ENCODE measurements around the gene B3GALT6.
A peak's percentile ranks its signal among the peaks of the same experiment; 100 is the strongest.
"Not testable (repeated sequence)": the region's sequence is repeated elsewhere in the genome, so short reads cannot be mapped to it uniquely, and the experiment has no call there.

Gene B3GALT6

DNA sequence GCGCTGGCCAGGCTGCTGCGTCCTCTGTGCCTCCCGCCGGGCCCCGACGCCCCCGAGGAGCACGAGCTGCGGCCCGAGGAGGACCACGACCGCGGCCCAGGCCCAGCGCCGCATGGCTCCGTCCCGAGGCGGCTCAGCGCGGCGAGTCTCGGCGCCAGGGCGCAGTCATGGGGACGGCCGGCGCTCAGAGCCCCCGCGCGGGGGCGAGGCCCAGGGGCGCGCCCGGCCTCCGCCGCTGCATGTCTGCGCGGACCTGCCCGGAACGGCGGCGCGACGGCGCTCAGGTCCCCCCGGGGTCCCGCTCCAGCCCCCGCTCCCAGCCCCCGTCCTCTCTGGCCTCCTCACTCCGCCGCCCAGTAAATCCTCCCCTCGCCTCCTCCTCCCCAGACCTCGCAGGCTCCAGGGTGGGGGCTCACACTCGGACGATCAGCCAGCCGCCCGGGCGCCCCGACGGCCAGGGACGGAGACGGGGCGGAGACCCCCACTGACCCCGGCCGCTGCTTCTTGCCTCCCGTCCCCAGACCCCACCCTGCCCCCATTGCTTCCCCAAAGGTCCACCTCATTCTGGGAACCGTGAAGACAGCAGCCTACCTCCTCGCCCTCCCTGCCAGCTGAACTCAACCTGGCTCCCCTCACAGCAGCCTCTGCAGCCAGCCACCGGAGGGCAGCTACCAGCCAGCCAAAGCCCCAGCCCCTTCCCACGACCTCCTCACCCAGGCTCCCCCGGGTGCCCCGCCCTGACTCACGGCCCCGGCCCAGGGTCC, 14.7 kb downstream of the B3GALT6 start, which contains the start of gene C1QTNF12:
Gene C1QTNF12 (minus strand): TSS at position 146 of the 764 bp plus-strand sequence. CDS start 32 bp downstream, at position 114.
- no peak for DNase-seq

DNA sequence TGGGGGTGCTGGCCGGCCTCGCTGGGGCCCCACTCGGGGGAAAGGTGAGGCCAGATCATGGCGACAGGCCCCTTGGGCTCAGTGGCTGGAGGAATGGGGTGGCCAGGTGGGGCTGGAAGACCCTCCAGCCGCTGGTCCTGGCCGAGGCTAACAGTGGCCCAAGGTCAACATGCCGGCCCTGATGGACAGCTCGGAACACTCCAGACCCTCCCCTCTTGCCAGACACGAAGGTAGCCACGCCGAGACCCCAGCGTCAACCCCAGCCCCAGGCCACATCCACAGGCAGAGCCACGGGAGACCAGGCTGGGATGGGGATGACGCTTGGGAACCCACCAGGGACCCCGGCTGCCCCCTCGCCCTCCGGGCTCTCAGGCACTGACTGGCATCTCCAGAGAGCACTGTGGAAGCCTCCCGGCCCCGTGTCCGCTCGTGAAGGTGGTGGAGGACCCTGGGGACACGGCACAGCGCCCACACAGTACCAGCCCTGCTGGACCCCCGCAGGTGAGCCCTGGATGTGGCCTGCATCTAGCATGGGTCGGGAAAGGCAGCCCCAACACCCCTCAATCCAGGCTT, 15.4 kb downstream of the B3GALT6 start:
- no peak for DNase-seq

DNA sequence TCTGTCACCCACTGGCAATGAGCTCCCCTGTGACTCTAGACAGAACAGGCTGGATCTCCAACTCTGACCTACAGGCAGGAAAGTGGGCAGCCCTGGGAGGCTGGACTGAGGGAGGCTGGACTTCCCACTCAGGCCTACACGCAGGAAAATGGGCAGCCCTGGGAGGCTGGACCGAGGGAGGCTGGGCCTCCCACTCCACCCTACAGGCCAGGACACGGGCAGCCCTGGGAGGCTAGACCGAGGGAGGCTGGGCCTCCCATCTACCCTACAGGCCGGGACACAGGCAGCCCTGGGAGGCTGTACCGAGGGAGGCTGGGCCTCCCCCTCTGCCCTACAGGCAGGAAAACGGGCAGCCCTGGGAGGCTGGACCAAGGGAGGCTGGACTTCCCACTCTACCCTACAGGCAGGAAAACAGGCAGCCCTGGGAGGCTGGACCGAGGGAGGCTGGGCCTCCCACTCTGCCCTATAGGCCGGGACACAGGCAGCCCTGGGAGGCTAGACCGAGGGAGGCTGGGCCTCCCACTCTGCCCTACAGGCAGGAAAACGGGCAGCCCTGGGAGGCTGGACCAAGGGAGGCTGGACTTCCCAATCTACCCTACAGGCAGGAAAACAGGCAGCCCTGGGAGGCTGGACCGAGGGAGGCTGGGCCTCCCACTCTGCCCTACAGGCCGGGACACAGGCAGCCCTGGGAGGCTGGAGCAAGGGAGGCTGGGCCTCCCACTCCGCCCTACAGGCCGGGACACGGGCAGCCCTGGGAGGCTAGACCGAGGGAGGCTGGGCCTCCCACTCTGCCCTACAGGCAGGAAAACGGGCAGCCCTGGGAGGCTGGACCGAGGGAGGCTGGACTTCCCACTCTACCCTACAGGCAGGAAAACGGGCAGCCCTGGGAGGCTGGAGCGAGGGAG, 16.2 kb downstream of the B3GALT6 start:
- DNase-seq, result not testable (repeated sequence)

DNA sequence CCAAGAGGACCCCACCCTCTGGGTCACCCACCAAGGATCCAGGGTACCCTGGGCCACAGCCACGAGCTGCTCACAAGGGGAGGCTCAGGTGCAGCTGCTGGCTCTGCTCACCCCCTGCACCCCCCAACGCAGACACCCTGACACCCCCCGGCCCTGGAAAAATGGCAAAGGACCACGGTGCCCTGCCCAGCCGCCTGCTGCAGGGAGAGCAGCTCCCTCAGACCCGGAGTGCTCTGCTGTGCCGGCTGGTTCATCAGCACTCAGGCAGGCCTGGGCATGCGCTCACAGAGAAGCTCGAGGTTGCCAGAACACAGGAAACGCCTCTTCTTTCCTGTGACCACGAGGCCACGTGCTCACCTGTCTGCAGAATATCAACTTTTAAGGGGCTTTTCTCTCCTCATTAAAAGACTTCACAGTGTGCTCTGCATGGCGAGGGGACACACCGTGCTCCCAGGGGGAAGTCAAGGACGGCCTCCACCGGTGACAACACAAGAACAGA, 18.8 kb downstream of the B3GALT6 start:
- no peak for DNase-seq

DNA sequence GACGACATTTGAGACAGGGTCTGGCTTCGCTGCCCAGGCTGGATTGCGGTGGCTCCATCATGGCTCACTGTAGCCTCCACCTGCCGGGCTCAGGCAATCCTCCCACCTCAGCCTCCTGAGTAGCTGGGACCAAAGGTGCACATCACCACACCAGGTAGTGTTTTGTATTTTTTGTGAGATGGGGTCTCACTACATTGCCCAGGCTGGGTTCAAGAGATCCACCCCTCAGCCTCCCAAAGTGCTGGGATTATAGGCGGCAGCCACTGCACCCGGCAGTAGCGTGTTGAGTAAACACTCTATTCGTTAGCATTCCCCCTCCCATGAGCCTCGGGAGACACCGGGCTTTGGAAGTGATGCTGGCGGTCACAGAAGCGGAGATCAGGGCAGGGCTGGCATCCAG, 21.3 kb downstream of the B3GALT6 start:
- DNase-seq, result no peak

DNA sequence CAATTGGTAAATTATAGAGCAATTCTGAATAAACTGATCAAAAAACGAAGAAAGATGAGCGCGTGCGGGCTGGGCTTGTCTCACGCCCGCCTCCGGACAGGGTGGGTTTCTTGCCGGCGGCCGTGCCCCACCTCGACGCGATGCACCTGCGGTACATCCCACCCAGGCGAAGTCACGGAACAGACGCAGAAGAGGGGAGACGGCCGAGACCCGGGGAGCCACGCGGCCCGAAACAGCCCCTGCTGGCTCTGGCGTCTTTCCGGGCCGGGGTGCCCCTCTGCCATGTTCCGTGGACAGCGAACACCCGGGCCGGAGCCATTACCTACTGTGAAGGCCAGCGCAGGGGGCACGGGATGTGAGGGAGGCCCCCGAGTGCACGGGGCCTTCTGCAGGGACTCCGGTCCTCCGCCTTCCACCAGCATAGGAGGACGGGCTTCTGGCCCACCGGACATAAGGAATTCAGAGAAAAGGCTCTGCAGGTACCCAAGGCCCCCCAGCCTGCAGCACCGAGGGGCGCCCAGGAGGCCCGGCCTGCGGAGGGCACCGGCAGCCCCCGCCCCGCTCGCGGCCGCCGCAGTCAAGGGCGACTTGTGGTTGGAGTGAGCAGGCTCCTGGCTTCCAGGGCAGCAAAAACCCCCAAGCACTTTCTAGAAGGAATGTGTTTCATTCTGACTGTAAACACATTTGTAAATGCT, 22.1 kb downstream of the B3GALT6 start:
- DNase-seq, result no peak

DNA sequence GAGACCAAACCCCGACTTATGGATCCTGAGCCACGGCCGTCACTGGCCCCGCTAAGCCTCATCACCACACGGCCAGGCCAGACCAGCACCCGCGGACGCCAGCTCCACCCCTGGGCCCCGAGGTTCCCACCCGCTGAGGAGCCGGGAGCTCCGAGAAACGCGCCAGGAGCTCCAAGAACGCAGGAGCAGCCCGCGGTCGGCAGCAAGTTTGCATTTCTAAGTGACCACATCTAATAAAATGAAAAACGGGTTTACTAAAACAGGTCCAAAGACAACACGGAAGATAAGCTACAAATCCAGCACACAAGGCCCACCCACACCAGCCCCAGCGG, 22.6 kb downstream of the B3GALT6 start:
- DNase-seq, result no peak

DNA sequence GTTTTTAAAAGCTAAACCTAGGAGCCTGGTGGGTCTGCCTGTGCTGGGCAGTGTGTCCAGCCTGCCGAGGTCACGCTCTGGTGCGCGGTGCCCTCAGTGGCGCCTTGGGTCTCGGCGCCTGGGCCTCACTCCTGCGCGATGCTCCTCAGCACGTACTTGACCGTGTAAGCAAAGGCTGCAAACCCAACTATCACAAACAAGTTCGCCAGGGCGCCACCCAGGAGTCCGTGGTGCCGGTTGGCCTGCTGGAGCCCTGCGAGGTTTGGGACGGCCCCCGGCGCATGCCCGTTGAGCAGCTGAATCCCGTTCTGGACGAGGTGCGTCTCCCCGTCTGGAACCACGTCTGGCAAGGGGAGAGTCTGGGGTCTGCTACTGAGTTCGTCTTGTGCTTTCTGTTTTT, 23.0 kb downstream of the B3GALT6 start:
- DNase-seq, result no peak

DNA sequence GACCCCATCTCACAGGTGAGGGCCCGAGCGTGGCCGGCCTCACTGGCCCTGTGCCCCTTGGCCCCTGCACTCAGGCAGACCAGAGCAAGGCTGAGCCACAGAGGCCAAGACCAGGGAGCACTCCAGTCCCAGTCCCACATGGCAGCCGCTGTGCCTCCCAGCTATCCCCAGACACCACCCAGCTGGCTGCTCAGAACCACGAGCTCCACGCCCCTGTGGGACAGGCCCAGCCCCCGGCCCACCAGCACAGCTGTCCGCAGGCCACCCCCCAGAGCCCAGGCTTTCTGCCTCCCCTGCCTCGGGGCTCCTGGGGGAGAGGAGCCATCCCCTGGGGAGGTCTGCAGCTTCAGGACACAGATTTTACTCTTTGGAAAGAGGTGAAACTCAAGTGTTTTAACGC, 23.6 kb downstream of the B3GALT6 start:
- no peak for DNase-seq

DNA sequence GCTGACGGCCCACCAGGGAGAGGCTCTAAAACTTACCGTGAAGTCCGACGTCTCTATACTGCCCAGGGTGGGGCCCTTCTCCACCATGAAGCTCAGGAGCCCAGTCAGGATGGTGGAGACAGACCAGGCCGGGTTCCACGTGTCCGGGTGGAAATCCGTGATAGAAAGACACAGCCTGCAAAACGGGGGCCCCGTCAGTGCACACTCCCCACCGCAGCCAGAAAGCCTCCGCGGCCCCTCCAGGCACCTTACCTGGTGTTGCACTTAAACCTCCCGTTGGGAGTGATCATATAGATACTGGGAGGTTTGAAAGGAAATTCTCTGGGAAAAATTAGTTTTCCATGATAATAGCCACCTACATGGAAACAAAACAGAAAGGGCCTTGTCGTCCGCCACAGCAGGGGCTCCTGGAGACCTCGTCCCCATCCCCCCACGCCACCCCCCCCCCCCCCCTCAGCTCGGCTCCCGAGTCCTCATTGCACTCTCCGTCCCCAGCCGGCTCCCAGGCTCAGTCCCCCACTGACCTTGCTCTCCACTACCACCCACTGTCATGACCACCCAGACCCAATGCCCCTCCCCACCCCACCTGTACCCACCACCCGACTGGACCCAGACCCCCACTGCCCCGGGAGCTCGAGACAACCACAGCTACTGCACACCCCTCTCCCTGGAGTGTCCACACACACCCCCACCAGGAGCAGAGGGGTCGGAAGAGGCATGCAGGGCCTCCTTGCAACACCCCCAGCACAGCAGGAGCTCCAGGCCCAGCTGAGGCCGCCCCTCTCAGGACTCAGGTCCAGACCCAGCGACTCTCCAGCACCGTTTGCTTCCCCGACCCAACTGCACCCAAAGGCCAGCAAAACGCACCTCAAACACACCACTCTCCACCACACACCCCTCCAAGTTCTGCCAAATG, 25.2 kb downstream of the B3GALT6 start:
- DNase-seq, result no peak

DNA sequence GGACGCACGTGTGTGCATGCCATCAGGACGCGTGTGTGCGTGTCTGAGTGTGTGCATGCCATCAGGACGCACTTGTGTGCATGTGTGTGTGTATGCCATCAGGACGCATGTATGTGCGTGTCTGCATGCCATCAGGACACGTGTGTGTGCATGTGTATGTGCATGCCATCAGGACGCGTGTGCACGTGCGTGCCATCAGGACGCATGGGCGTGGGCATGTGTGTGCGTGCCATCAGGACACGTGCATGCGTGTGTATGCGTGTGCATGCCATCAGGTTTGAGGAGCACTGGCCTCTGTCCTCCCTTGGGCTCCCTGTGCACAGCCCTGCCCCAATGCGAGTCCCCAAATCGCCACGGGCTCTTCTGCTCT, 27.1 kb downstream of the B3GALT6 start:
- DNase-seq, result no peak

DNA sequence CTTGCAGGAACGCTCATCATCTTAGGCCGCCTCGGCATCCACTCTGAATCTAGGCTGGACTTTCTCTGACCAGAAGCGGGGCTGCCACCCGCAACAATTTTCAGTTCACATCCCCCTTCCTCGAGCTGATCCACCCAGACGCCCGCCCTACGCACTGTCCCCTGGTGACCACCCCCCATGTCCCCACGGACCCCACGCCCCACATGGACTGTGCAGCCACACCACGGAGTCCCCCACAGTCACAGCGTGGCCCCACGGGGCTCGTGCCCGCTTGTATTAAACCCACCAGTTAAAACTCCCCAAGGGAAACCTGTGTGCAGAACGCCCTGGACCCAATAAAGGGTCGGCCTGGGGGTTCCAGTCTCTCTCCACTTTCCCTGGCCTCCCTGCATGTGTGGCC, 27.5 kb downstream of the B3GALT6 start:
- no peak for DNase-seq

DNA sequence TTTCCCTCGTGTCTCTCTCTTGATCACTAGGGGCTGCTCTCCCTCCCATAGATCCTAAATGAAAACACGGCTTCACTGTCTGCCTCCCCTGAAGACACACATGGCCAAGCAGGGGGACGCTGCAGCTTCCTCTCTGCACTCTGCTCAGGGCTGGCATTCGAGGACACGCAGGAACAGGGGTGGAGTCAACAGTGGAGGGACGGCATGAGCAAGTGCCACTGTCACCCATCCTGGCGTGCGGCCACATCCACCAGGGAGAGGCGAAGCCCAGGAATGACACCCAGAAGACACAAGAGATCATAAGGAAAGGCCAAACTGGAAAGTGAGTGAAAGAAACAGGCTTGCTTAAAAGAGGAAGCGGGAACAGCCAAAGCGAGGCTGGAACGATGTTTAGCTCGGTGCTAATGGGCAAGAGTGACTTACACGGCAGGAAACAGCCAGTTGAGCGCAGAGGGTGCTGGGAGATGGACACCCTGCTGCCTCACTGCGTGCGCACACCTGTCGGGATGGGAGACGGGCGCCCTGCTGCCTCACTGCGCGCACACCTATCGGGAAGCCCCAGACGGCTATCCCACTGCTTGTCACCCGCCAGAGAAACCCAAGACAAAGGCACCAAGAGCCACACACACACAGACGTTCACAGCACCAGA, 28.0 kb downstream of the B3GALT6 start:
- peak; percentile 49 for DNase-seq

DNA sequence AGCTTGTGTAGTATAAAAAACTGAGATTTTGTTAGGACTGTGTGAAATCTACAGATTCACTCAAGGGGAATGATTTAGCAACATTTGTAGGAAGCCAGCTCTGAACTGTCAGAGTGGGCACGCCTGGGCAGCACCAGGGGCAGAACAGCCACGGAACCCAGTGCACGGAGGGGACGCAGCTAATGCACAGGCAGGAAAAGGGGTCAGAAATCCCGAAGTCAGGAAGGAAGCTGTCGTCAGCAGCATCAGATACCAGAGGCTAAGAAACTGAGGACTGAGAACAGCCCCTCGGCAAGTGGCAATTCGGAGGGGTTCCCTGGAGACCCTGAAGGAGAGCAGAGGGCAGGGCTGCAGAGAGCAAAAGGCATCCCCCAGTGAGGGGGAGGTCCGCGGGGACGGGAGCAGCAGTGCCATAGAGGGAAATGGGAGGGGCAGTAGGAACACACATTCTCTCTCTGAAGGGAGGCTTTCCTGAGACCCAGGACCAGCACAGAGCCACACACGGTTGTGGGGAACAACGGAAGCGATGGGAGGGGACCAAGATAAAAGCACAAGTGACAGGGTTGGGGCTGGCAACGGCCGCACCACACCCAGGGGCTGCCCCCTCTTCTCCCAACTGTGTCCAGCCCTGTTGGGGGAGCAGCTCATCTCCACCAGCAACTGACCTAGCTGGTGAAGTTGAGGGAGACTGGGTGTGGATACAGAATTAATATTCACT, 29.0 kb downstream of the B3GALT6 start:
- peak; percentile 91 for DNase-seq

DNA sequence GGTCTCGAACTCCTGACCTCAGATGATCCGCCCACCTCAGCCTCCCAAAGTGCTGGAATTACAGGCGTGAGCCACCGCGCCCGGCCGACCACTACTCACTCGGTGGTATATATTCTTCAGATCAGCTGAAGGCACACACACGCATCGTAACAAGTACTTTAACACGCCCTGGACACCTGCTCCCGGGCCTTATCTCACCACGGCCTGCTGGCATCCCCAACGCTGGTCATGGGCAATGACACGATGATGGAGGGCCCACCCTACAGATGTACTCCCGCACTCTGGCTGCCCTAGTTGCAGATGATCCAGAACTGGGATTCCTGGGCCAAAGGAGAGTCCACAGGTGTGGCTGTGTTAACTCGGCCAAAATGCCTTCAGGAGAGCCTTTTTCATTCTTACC, 30.0 kb downstream of the B3GALT6 start:
- DNase-seq, result peak; percentile 88

DNA sequence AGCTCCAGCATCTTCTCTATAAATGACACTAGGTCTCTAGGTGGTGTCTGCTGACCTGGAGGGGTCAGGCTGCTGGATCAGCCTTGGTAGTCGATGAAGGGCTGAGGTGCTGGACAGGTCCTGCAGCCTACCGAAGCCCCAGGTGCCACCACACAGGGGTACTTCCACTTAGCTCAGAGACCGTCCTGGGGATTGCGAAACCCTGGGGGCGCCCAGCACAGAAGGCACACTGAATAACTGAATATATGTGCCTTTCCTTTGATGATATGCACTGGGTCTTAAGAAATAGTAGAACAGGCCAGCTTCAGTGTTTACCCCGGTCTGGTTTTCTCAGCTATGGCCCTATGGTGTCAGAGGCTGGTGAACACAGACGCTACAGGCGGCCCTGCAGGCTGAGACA, 30.7 kb downstream of the B3GALT6 start:
- no peak for DNase-seq

DNA sequence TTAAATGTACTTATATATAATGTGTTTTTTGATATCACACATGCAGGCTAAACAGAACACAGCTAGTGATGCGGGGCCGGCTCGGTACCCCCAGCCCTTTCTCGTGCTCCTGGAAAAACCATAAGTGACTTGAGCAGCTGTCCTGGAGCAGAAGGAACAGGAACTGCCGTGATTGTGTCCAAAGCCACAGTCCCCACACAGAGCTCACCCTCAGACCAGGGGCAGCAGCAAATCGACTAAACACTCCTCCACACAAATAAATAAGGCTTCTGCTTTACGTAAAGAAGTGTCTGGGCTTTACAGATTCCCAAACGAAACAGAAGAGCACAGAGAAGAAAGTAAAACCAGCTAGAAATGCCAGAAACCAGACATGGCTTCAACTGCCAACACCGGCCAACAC, 32.0 kb downstream of the B3GALT6 start:
- no peak for DNase-seq

DNA sequence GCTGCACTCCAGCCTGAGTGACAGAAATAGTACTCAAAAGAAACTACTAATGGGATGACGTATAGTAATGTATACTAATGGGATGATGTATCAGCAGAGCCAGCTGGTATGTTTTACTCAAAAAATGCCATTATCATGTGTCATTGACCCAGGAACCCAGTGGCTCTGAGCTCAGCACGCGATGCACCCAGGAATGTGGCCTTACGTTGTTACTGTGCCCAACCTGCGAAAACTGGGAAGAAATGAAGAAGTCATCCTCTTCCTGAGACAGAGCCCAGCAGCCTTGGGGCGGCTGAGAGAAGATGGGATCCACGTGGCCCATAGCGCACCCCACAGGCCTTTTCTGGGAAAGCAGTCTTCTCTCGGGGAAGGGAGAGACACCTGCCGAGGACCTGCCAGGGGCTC, 32.8 kb downstream of the B3GALT6 start:
- DNase-seq, result peak; percentile 57

DNA sequence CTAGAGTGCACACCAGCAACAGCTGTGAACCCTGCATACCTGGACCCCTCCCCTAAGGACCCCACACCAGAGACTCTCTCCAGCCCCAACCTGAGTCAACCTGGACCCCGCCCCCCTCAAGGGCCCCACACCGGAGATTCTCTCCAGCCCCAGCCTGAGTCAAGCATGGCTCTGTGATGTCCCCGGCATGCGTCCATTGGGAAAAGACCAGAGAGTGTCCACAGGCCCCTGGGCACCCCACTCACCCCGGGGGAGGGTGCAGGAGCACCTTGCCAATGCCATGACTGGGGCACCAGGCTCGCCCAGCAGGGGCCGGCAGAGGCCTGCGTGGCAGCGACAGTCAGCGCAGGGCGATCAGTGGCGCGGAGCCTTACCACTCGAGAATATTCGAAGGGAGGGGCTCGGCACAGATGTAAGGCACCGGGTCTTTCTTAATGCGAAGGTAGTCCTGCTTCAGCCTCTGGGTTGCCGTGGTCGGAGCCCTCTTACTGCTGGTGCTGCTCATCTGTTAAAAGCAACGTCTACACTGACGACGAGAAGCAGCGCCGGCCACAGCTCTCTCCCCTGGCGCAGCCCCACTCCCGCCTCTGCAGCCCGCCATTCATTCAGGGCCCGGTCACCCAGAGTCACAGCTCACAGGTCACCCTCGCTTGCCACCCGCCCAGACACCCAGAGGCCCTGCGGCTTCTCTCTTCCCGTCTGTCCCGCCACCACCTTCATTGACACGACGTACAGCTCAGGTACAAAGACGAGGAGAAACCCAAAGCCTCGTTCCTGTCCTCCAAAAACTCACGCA, 35.6 kb downstream of the B3GALT6 start:
- DNase-seq, result no peak

DNA sequence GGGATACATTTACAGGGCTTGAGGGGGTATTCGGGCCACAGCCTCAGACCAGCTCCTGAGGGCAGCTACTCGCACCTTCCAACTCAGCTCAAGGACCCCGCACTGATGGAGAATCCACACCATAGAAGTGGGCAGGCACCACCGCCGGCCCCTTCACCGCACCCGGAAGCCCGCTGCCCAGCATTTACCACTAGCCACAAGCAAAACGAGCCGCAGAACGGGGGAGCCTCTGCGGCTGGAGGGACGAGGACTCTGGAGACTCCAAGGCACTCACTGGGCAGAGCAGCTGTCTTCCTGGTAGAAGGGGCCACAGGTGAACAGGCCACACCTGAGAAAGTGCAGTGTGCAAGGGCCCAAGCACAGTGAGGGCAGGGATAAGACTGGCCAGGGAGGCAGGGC, 36.2 kb downstream of the B3GALT6 start:
- DNase-seq, result no peak
